ENCODE measurements around the gene ZBTB24. TPM values are rescaled to one million over a fixed set of nuclear protein-coding genes. Genes with fewer than 3 reads are reported as not detected.

Gene ZBTB24
- total RNA-seq, 4 donors from 2014 or later = 4.4 to 12.6 (median 9.0) TPM

DNA sequence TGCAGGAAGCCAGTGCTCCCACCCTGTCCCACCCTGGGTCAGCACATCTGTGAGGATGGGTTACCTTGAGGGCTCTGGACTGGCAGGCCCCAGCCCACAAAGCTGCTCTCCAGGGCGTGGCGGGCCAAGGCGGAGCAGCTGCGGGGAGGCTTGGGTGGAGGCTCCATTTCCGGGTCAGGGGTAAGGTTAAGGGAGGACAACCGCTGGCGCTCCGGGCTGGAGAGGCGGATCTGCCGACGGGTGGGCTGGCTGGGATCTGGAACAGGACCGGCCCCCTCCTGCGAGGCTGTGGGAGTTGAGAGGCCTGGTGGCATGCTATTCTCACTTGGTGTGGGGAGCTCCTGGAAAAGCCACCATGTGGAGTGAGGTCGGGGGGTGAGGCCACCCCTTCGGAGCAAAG lies 36.9 kb downstream of the ZBTB24 start:
- no peak for DNase-seq
- H3K4me1 ChIP-seq = no peaks in the 10 kb centered on the region
- intact Hi-C loops (cut with DNase I; ENCODE audit: low total_unique reads) = no loop called here
- TF ChIP-seq, protein P1, sequence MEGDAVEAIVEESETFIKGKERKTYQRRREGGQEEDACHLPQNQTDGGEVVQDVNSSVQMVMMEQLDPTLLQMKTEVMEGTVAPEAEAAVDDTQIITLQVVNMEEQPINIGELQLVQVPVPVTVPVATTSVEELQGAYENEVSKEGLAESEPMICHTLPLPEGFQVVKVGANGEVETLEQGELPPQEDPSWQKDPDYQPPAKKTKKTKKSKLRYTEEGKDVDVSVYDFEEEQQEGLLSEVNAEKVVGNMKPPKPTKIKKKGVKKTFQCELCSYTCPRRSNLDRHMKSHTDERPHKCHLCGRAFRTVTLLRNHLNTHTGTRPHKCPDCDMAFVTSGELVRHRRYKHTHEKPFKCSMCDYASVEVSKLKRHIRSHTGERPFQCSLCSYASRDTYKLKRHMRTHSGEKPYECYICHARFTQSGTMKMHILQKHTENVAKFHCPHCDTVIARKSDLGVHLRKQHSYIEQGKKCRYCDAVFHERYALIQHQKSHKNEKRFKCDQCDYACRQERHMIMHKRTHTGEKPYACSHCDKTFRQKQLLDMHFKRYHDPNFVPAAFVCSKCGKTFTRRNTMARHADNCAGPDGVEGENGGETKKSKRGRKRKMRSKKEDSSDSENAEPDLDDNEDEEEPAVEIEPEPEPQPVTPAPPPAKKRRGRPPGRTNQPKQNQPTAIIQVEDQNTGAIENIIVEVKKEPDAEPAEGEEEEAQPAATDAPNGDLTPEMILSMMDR (IDR thresholded peaks at IDR 0.05) = no peak
- no peak for TF ChIP-seq POLR2A (IDR thresholded peaks at IDR 0.05)
- no peaks in the 10 kb centered on the region for H3K36me3 ChIP-seq
- no peak overlapping the region for H3K4me3 ChIP-seq
- no peak overlapping the region for H3K27ac ChIP-seq
- H3K9me3 ChIP-seq = no peaks in the 10 kb centered on the region
- H3K27me3 ChIP-seq = no peaks in the 10 kb centered on the region

DNA sequence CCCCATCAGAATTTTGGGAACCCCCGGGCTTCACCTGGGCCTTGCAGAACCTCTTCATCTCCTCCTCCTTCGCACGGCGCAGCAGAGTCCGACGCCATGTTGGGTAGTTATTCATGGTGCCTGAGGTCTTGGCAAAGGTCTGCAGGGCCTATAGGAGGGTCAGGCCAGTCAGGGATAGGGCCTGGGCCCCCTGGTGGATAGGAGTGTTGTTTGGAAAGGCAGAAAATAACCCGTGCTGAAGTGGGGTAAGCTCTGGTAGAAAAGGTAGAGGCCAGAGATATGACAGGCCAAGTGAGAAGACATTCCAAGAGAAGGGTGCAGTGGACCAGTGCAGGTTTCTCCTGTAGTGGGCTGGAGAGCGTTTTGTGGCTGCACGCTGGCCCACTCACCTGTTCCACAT lies 37.6 kb downstream of the ZBTB24 start:
- Histone ChIP-seq H3K27me3 (no peaks in the 10 kb centered on the region), H3K9me3 (no peaks in the 10 kb centered on the region), H3K36me3 (no peaks in the 10 kb centered on the region), H3K4me3 (no peak overlapping the region), H3K27ac (no peak overlapping the region), H3K4me1 (no peaks in the 10 kb centered on the region)
- DNase-seq = no peak
- intact Hi-C loops (cut with DNase I; ENCODE audit: low total_unique reads) = no loop called here
- TF ChIP-seq POLR2A (IDR thresholded peaks at IDR 0.05) = no peak
- TF ChIP-seq, protein P1 (IDR thresholded peaks at IDR 0.05) = no peak

DNA sequence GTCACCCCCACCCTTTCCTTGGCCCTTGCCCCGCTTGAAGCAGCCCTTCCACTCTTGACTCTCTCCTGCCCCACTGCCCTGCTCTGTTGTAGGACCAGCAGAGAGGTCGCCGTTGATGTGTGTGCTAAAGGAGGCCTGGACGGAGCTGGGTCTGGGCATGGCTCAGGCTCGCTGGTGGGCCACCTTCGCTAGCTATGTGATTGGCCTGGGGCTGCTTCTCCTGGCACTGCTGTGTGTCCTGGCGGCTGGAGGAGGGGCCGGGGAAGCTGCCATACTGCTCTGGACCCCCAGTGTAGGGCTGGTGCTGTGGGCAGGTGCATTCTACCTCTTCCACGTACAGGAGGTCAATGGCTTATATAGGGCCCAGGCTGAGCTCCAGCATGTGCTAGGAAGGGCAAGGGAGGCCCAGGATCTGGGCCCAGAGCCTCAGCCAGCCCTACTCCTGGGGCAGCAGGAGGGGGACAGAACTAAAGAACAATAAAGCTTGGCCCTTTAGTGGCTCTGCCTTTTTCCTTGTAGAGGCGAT lies 39.5 kb downstream of the ZBTB24 start:
- intact Hi-C loops (cut with DNase I; ENCODE audit: low total_unique reads) = no loop called here
- no peak overlapping the region for H3K27ac ChIP-seq
- no peak overlapping the region for H3K4me3 ChIP-seq
- TF ChIP-seq, protein P1 (IDR thresholded peaks at IDR 0.05) = no peak
- H3K27me3 ChIP-seq = no peaks in the 10 kb centered on the region
- no peaks in the 10 kb centered on the region for H3K36me3 ChIP-seq
- H3K4me1 ChIP-seq = no peaks in the 10 kb centered on the region
- no peak for DNase-seq
- H3K9me3 ChIP-seq = no peaks in the 10 kb centered on the region

DNA sequence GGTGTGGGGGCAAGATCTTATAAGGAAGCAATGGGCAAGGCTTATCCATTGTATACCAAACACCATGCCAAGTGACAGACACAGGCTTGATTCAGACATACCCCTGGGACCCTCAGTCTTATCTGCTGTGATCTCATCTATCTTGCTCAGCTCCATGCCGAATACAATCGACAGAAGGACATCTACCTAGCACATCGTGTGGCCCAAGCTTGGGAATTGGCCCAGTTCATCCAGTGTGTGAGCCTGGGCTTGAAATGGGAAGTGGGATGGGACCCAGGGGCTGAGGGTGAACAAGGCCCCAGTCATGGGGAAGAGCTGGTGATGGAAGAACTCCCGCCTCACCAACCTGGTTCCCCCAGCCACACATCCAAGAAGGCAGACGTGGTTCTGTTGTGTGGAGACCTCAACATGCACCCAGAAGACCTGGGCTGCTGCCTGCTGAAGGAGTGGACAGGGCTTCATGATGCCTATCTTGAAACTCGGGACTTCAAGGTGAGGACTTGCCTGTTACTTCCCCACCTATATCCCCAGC lies 40.6 kb downstream of the ZBTB24 start:
- intact Hi-C loops (cut with DNase I; ENCODE audit: low total_unique reads) = no loop called here
- Histone ChIP-seq H3K36me3 (no peaks in the 10 kb centered on the region), H3K27ac (no peak overlapping the region)

DNA sequence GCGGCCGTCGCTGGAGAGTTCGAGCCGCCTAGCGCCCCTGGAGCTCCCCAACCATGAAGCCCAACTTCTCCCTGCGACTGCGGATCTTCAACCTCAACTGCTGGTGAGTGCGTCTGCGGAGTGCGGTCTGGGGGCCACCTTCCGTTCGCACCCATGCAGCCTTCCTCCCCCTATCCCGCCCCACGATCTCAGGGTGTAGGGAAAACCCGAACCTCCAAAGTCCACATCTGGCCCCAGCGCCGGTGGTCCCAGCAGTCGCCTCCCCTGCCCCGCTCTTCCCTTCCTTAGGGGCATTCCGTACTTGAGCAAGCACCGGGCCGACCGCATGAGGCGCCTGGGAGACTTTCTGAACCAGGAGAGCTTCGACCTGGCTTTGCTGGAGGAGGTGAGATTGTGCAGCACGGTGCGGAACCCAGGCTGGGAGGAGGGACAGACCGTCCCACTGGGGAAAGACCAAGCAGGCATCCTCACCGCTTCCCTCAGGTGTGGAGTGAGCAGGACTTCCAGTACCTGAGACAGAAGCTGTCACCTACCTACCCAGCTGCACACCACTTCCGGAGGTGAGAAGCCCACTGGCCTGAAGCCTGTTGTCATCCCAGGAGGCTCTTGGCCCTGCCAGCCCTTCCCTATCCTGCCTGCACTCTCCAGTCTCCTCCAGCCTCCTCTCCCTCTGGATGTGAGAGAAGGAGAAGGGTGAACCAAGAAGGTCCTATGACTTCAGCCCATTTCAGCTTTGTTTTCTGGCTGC lies 41.8 kb downstream of the ZBTB24 start:
- peak; percentile 48 to 54 for DNase-seq
- no peaks in the 10 kb centered on the region for H3K9me3 ChIP-seq
- intact Hi-C loops (cut with DNase I; ENCODE audit: low total_unique reads) = no loop called here

More for the DNA sequence above, 40.6 kb downstream of the ZBTB24 start:
- H3K4me3 ChIP-seq = no peak overlapping the region
- DNase-seq = no peak
- no peaks in the 10 kb centered on the region for H3K27me3 ChIP-seq
- TF ChIP-seq POLR2A (IDR thresholded peaks at IDR 0.05) = no peak
- TF ChIP-seq, protein P1 (IDR thresholded peaks at IDR 0.05) = no peak
- no peaks in the 10 kb centered on the region for H3K9me3 ChIP-seq
- H3K4me1 ChIP-seq = no peaks in the 10 kb centered on the region

More for the DNA sequence above, 41.8 kb downstream of the ZBTB24 start:
- no peak for TF ChIP-seq POLR2A (IDR thresholded peaks at IDR 0.05)
- TF ChIP-seq, protein P1 (IDR thresholded peaks at IDR 0.05) = no peak
- H3K4me1 ChIP-seq = no peaks in the 10 kb centered on the region
- H3K27ac ChIP-seq = peak overlapping the region; percentile 78 to 91
- H3K27me3 ChIP-seq = no peaks in the 10 kb centered on the region
- peak overlapping the region; percentile 68 to 90 for H3K4me3 ChIP-seq
- H3K36me3 ChIP-seq = no peaks in the 10 kb centered on the region

Measured in uterus (tissue), 4 donors.